Right atrium auricular region (tissue), 2 donors: ENCODE measurements around the gene TNFSF15. TPM values are rescaled to one million over a fixed set of nuclear protein-coding genes. Genes with fewer than 3 reads are reported as not detected.

Source experiments
- DNase-seq: peaks from one replicate; pipeline ENCODE4 v3.0.0-alpha.2; 2019; ENCODE audit warnings: low spot score
- H3K27ac ChIP-seq, 2 donors: fragments of 200-600 bp; sonication (generic); 1 replicate in 1 of 2; 2 replicates in 1 of 2; pipeline ENCODE4 v1.5.1; 2016 to 2019
- H3K27me3 ChIP-seq, 2 donors: fragments of 200-600 bp; sonication (generic); one replicate each; pipeline versions ENCODE4 v1.5.1 to v1.6.0; 2017 to 2019
- H3K36me3 ChIP-seq: fragments of 200-600 bp; sonication (generic); one replicate; pipeline ENCODE4 v1.5.1; 2016
- H3K4me1 ChIP-seq, 2 donors: fragments of 200-600 bp; sonication (generic); one replicate each; pipeline versions ENCODE4 v1.5.1 to v1.6.0; 2017 to 2019
- H3K4me3 ChIP-seq, 2 donors: fragments of 200-600 bp; sonication (generic); 1 replicate in 1 of 2; 2 replicates in 1 of 2; pipeline ENCODE4 v1.5.1; 2017 to 2019; ENCODE audit warnings: mild to moderate bottlenecking in 1 of 2, moderate library complexity in 1 of 2
- H3K9me3 ChIP-seq, 2 donors: fragments of 200-600 bp; sonication (generic); one replicate each; pipeline ENCODE4 v1.5.1; 2019
- total RNA-seq, 2 donors: library from RNA; depleted of rRNA; stranded (reverse); fragments of >200 nt; gene quantifications; one replicate each; pipeline ENCODE4 v1.1.0, GENCODE V29; 2016
- TF ChIP-seq, protein P1 (sequence below), 2 donors: fragments of 200-600 bp; sonication (generic); IDR thresholded peaks; one replicate each; pipeline ENCODE4 v1.5.1; 2019; ENCODE audit warnings: antibody characterized with exemption in 2 of 2

The TNFSF15 gene
- total RNA-seq, 2 donors from 2014 or later, result 0.16 TPM; not detected in 1

DNA sequence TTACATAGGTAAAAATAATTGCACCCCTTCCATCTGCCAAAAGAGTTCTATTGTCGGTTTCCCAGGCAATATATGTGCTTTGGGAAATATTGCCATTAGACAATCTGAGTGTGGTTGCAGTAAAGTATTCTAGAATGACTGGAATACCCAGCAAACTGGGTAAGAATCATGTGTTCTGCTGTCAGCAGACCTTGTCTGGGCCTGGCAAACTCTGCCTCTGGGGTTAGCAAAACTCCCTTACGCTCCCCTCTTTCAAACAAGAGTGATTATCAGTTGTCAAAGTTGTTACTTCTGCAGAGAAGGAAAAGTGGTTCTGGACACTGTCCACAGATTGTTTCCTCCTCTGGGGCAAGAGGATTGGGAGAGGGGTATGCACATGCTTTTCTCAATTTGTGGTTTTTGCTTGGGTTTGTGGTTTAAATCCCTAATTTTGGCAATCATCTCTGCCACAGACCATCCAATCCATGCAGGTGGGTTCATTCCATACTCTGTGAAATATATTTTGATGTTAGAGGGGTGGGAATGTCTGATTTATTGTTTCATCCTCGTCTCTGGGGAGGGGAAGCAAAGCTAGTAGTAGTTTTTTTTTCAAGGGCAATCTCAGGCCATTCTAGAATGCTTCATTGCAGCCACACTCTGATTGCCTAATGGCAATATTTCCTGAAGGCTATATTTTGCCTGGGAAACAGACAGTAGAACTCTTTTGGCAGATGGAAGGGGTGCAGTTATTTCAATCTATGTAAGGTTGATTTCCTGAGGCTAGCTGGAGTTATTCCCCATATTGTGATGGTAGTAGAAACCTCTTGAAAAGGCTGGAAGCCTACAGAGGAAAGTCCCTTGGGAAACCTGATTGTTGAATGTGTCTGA is 24.0 kb upstream of the TNFSF15 start:
- no peak overlapping the region for H3K4me3 ChIP-seq
- TF ChIP-seq, protein P1, sequence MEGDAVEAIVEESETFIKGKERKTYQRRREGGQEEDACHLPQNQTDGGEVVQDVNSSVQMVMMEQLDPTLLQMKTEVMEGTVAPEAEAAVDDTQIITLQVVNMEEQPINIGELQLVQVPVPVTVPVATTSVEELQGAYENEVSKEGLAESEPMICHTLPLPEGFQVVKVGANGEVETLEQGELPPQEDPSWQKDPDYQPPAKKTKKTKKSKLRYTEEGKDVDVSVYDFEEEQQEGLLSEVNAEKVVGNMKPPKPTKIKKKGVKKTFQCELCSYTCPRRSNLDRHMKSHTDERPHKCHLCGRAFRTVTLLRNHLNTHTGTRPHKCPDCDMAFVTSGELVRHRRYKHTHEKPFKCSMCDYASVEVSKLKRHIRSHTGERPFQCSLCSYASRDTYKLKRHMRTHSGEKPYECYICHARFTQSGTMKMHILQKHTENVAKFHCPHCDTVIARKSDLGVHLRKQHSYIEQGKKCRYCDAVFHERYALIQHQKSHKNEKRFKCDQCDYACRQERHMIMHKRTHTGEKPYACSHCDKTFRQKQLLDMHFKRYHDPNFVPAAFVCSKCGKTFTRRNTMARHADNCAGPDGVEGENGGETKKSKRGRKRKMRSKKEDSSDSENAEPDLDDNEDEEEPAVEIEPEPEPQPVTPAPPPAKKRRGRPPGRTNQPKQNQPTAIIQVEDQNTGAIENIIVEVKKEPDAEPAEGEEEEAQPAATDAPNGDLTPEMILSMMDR (IDR thresholded peaks at IDR 0.05), result no peak
- no peak for DNase-seq
- H3K36me3 ChIP-seq, result no peaks in the 10 kb centered on the region
- H3K27ac ChIP-seq, result no peak overlapping the region
- H3K9me3 ChIP-seq, result no peaks in the 10 kb centered on the region
- H3K27me3 ChIP-seq, result no peaks in the 10 kb centered on the region
- H3K4me1 ChIP-seq, result no peaks in the 10 kb centered on the region

DNA sequence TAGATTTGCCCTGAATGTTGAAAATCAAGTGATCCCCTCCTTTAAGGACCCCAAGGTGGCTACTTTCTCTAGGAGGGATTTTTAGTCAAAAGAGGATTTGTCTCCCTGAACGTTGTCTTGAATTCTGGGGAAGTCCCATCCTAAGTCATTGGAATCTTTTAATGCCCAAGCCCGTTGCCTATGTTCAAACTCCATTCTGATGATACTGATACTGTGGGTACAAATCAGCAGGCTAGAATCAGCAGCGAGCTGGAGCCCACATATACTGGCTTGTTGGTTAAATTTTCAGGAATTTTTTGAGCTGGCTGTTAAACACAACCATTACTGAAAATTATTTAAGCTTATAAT is 22.4 kb upstream of the TNFSF15 start:
- no peak for DNase-seq
- no peaks in the 10 kb centered on the region for H3K9me3 ChIP-seq
- no peaks in the 10 kb centered on the region for H3K27me3 ChIP-seq
- no peak overlapping the region for H3K27ac ChIP-seq
- H3K36me3 ChIP-seq, result no peaks in the 10 kb centered on the region
- TF ChIP-seq, protein P1 (IDR thresholded peaks at IDR 0.05), result no peak
- no peak overlapping the region for H3K4me3 ChIP-seq
- H3K4me1 ChIP-seq, result no peaks in the 10 kb centered on the region

DNA sequence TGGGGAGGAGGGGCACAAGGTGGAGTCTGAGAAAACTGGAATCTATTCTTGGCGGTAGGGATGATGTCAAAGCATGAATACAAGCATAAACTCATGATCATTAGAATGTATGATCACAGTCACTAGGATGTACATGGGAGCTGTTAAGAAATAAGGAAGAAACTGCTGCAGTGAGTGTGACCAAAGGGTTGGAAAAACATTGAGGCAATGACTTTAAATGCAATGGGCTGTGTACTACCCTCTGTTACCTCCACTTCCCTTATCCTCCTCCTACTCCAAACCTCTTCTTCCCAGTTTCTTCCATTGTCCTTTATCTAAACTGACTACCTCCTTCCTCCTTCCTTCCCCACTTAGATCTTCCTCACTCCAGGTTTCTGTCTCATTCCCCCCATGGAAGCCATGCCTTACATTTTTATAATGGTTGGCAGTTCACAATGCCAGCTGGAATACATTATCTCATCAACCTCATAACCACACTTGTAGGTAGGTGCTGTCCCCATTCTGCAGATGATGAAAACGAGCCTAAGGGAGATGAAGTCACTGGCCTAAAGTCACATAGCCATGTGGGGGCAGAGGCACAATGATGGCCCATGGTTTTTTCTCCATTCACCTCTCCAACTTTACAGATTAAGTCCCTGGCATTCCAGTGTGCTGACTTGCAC is 21.9 kb upstream of the TNFSF15 start:
- no peaks in the 10 kb centered on the region for H3K36me3 ChIP-seq
- no peak overlapping the region for H3K27ac ChIP-seq
- H3K27me3 ChIP-seq, result no peaks in the 10 kb centered on the region
- H3K4me1 ChIP-seq, result no peaks in the 10 kb centered on the region
- H3K9me3 ChIP-seq, result no peaks in the 10 kb centered on the region
- H3K4me3 ChIP-seq, result no peak overlapping the region
- TF ChIP-seq, protein P1 (IDR thresholded peaks at IDR 0.05), result no peak
- DNase-seq, result no peak

DNA sequence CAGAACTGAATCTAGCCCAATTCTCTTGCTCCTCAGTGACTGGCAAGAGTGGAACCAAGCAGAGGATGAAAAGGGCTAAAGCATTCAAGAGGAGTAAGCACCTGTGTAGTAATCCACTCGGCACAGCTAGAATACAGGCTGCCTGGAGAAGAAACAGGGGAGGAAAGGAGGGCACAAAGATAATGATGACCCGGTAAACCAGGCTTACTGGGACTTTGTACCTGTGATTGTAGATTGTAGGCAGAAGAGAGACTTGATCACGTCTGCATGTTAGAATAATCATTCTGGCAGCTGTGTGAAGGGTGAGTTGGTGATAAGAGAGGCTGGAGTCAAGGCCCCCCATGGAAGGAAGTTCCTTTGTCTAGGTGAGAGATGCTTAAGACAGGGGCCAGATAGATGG is 20.6 kb upstream of the TNFSF15 start:
- Histone ChIP-seq H3K27ac (no peak overlapping the region), H3K27me3 (no peaks in the 10 kb centered on the region), H3K36me3 (no peaks in the 10 kb centered on the region), H3K4me1 (no peaks in the 10 kb centered on the region), H3K4me3 (no peak overlapping the region), H3K9me3 (no peaks in the 10 kb centered on the region)
- TF ChIP-seq, protein P1 (IDR thresholded peaks at IDR 0.05), result no peak
- DNase-seq, result no peak

DNA sequence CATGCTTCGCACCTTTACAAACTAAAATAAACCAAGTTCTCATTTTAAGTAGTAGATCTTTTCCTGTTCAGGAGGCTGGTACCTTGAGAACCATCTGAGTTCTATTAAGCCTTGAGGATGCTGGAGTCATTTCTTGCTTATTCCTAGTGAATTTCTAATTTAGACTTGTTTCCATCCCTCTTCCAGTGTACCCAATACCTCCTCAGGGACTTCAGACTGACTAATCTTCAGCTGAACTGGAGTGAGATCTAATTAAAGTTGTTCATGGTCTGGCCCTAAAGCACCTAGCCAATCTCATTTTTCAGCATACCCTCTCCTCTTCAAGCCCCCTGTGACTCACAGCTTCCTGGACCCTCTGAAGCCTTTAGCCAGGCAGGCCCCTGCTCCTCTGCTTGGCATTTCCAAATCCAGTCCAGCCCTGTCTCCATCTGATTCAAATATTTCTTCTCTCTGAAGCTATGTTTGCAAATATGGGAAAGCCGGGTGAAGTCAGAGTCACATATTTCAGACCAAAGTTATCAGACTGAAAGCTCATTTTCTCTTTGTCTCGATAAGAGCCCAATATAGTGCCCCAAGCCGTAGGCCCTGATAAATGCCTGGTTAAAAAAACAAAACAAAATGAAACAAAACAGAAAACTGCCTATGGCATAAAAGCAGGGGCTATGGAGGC is 19.4 kb upstream of the TNFSF15 start:
- Histone ChIP-seq H3K27me3 (no peaks in the 10 kb centered on the region), H3K36me3 (no peaks in the 10 kb centered on the region), H3K9me3 (no peaks in the 10 kb centered on the region), H3K27ac (no peak overlapping the region), H3K4me1 (no peaks in the 10 kb centered on the region), H3K4me3 (no peak overlapping the region)
- DNase-seq, result no peak
- TF ChIP-seq, protein P1 (IDR thresholded peaks at IDR 0.05), result no peak
